GM19193 (cell line): ENCODE measurements around the gene UBASH3B.

Experiments used
- POLR2A ChIP-seq: IDR thresholded peaks from 4 replicates; pipeline ENCODE4 v1.6.1; 2011; ENCODE audit not compliant: insufficient read depth, insufficient read length; ENCODE audit errors: extremely low read depth

UBASH3B gene

GRCh38 chr11:122820158-122820557 is 164.6 kb downstream of the UBASH3B start:
- TF ChIP-seq POLR2A = no peak

- no peak for TF ChIP-seq POLR2A
Measured at GRCh38 chr11:122821169-122821568, 165.6 kb downstream of the UBASH3B start.

GRCh38 chr11:122822241-122822640 is 166.7 kb downstream of the UBASH3B start:
- TF ChIP-seq POLR2A = no peak

GRCh38 chr11:122823564-122823963 is 168.0 kb downstream of the UBASH3B start:
- no peak for TF ChIP-seq POLR2A

- TF ChIP-seq POLR2A = no peak
Measured at GRCh38 chr11:122832721-122833470, 177.4 kb downstream of the UBASH3B start.

GRCh38 chr11:122833846-122834464 is 178.4 kb downstream of the UBASH3B start:
- no peak for TF ChIP-seq POLR2A

GRCh38 chr11:122836916-122837315 is 181.4 kb downstream of the UBASH3B start:
- TF ChIP-seq POLR2A = no peak

- TF ChIP-seq POLR2A = no peak
Measured at GRCh38 chr11:122837528-122838346, 182.2 kb downstream of the UBASH3B start.

- TF ChIP-seq POLR2A = no peak
Measured at GRCh38 chr11:122843281-122844141, 188.0 kb downstream of the UBASH3B start.

GRCh38 chr11:122847466-122847865 is 191.9 kb downstream of the UBASH3B start:
- TF ChIP-seq POLR2A = no peak

- no peak for TF ChIP-seq POLR2A
Measured at GRCh38 chr11:122848186-122848585, 192.7 kb downstream of the UBASH3B start.

- no peak for TF ChIP-seq POLR2A
Measured at GRCh38 chr11:122850076-122850631, 194.6 kb downstream of the UBASH3B start.

GRCh38 chr11:122851366-122851966 is 195.9 kb downstream of the UBASH3B start:
- no peak for TF ChIP-seq POLR2A
